ENCODE results near the gene PLOD2.

DNA sequence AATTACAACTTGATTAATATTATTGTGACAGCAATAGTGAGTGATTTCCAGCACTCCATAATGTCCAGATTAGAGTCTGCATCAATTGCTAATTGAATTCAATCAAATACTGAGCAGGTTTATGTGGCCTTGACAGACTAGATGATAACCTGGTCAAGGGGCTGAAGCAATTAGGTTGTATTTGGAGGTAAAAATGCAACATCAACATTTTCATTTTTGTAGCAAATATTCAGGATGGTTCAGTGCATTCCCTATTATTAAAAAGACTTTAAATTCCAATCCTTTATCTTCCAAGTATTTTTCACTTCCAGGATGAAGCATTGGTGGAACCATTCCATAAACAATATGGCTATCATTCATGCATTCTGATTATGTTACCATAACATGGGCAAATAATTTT is 120.4 kb downstream of the PLOD2 start:
- TF ChIP-seq, protein P1, sequence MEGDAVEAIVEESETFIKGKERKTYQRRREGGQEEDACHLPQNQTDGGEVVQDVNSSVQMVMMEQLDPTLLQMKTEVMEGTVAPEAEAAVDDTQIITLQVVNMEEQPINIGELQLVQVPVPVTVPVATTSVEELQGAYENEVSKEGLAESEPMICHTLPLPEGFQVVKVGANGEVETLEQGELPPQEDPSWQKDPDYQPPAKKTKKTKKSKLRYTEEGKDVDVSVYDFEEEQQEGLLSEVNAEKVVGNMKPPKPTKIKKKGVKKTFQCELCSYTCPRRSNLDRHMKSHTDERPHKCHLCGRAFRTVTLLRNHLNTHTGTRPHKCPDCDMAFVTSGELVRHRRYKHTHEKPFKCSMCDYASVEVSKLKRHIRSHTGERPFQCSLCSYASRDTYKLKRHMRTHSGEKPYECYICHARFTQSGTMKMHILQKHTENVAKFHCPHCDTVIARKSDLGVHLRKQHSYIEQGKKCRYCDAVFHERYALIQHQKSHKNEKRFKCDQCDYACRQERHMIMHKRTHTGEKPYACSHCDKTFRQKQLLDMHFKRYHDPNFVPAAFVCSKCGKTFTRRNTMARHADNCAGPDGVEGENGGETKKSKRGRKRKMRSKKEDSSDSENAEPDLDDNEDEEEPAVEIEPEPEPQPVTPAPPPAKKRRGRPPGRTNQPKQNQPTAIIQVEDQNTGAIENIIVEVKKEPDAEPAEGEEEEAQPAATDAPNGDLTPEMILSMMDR (IDR thresholded peaks at IDR 0.05) = no peak
- no peak for TF ChIP-seq EZH2phosphoT487 (IDR thresholded peaks at IDR 0.05)
- TF ChIP-seq EZH2 (IDR thresholded peaks at IDR 0.05) = no peak
